ENCODE measurements around the gene PABPN1L.
"Not testable (repeated sequence)": the region's sequence is repeated elsewhere in the genome, so short reads cannot be mapped to it uniquely, and the experiment has no call there.

PABPN1L gene

GRCh38 chr16:88901718-88902337, 35.4 kb upstream of the PABPN1L start:
- DNase-seq: no peak

- DNase-seq: no peak
These were observed 34.2 kb upstream of the PABPN1L start for GRCh38 chr16:88900662-88901052.

- DNase-seq: no peak
These were observed 33.6 kb upstream of the PABPN1L start for GRCh38 chr16:88899901-88900661.

- DNase-seq: no peak
These were observed 31.4 kb upstream of the PABPN1L start for GRCh38 chr16:88897696-88898425.

- no peak for DNase-seq
These were observed 30.0 kb upstream of the PABPN1L start for GRCh38 chr16:88896238-88897070.

- DNase-seq: no peak
These were observed 28.9 kb upstream of the PABPN1L start for GRCh38 chr16:88895335-88895734.

GRCh38 chr16:88894681-88895300, 28.3 kb upstream of the PABPN1L start:
- DNase-seq: no peak

- not testable (repeated sequence) for DNase-seq
These were observed 27.8 kb upstream of the PABPN1L start for GRCh38 chr16:88894266-88894665.

- DNase-seq: no peak
These were observed 26.9 kb upstream of the PABPN1L start for GRCh38 chr16:88893127-88893968.

GRCh38 chr16:88892065-88892464, 25.6 kb upstream of the PABPN1L start:
- no peak for DNase-seq

GRCh38 chr16:88891083-88891482, 24.6 kb upstream of the PABPN1L start:
- no peak for DNase-seq

- DNase-seq: not testable (repeated sequence)
These were observed 23.4 kb upstream of the PABPN1L start for GRCh38 chr16:88889702-88890352.

- peak; percentile 6 for DNase-seq
These were observed 22.3 kb upstream of the PABPN1L start for GRCh38 chr16:88888461-88889387.

GRCh38 chr16:88888057-88888456, 21.6 kb upstream of the PABPN1L start:
- DNase-seq: no peak

GRCh38 chr16:88886845-88887521, 20.5 kb upstream of the PABPN1L start:
- DNase-seq: no peak

- no peak for DNase-seq
These were observed 20.0 kb upstream of the PABPN1L start for GRCh38 chr16:88886420-88886844.

- no peak for DNase-seq
These were observed 19.3 kb upstream of the PABPN1L start for GRCh38 chr16:88885693-88886280.

GRCh38 chr16:88884569-88885271, 18.3 kb upstream of the PABPN1L start:
- no peak for DNase-seq

Data from fibroblast of skin of back (primary cell).